Activated CD8-positive, alpha-beta memory T cell treated with anti-CD3 and anti-CD28 coated beads, Interleukin-2, amount 50 U/mL, for 1 hour (primary cell): Measurements from ENCODE around the gene FAM186B.

ENCODE experiments used
- DNase-seq: peaks from one replicate; pipeline ENCODE4 v3.0.0-alpha.2; 2020; ENCODE audit errors: extremely low read depth

FAM186B gene

DNA sequence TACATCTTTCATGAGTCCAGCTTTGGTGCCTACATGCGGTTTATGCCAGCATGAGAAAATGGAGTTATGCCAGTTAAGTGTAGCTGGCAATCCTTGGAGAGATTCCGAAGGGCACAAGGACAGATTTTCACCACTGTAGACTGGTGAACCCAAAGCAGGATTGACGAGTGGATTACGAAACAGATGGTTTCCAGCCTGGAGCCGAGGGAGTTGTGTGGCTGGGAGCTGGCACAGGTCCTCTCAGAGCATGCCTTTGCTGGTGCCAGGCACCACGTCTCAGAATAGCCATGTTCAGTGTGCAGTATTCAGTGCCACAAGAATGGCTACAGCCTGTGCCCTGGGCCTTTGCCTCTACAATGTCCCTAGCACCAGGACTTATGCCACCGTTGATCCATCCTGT, 53.4 kb downstream of the FAM186B start:
- no peak for DNase-seq

DNA sequence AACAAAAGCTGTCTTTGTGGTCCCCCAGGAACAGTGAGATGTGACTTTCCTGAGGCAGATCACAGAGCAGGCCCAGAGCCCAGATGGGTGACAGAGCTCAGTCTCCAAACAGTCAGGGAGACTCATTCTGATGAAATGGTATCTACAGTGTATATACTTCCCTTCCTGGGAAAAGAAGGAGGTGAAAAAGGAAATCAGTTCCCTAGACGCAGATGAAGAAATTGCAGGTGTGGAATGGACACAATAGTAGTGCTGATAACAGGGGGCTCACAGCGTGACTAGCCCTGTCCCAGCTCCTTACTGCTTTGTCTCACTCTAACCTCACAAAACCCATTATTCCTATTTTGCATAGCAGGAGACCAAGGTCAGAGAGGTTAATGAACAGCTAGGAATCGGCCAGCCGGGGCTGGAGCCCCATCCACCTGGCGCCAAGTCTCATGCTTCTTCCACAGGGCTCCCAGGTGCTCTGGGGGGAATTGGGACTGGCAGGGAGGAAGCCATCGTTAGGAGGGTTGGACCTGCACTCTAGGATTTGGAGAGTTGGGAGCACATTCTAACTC, 54.7 kb downstream of the FAM186B start:
- DNase-seq: no peak

DNA sequence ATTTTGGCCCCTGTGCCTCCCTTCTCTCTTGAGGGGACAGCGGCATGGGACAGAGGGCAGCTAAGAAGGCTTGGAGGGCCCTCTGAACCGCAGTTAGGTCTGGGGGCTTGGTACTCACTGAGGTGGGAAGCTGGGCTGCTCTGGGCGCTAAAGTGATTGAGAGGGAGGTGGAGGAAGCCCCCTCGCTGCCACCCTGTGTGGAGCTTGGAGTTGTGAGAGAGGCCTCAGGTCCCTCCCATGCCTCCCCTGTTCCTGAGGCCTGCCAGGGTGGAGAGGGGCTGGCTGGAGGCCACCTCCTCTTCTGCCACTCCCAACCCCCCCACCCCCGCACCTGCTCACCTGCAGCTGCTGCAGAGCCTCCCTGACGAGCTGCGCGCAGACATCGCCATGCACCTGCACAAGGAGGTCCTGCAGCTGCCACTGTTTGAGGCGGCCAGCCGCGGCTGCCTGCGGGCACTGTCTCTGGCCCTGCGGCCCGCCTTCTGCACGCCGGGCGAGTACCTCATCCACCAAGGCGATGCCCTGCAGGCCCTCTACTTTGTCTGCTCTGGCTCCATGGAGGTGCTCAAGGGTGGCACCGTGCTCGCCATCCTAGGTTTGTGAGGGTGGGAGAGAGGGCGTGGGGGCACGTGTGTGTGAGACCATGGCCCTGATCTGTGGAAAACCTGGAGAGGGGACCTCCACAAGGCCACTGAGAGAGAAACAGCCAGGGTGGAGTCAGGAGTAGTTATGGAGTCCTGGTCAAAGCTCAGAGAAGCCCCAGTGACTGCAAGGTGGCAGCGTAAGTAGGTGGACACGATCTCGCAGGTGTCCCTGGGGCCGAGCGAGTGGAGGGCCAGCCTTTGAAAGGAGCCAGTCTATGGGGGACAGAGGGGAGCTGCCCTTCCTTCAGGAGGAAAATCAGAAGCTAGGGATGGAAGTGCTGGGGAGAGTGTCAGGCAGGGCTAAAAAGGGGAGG, 55.4 kb downstream of the FAM186B start:
- no peak for DNase-seq

DNA sequence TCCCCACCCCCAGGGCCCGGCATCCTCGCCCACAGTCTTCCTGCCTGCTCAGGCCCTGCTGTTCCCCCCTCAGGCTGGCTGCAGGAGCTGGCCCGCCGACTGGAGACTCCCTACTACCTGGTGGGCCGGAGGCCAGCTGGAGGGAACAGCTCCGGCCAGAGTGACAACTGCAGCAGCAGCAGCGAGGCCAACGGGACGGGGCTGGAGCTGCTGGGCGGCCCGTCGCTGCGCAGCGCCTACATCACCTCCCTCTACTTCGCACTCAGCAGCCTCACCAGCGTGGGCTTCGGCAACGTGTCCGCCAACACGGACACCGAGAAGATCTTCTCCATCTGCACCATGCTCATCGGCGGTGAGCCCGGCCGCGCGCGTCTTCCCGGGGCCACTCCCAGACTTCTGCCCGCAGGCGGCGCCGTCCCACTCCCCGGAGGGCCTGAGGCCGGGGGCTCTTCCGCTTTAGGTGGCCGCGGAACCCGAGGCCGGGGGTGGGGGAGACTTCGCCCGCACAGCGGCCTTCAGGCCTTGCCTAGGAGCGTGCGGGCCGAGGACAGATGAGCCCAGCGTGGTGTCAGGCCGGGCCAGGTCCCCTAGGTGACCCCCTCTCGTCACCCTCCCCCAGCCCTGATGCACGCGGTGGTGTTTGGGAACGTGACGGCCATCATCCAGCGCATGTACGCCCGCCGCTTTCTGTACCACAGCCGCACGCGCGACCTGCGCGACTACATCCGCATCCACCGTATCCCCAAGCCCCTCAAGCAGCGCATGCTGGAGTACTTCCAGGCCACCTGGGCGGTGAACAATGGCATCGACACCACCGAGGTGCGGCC, 56.4 kb downstream of the FAM186B start:
- DNase-seq: no peak

DNA sequence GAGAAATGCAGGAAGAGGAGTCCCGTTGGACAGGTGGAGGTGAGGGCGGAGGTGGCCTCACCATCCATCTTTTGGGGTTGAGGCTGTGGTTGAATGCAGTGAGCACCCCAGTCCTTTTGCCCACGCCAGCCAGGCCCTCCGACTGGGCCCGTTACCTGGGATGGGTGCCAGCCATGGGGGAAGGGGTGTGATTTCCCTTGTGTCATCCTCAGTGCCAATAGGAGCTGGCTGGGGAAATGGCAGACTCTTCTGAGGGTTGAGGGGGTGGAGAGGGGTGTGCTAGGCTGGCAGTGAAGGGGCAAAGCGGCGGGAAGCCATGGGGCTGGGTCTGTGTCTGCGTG, 57.0 kb downstream of the FAM186B start:
- DNase-seq: no peak

DNA sequence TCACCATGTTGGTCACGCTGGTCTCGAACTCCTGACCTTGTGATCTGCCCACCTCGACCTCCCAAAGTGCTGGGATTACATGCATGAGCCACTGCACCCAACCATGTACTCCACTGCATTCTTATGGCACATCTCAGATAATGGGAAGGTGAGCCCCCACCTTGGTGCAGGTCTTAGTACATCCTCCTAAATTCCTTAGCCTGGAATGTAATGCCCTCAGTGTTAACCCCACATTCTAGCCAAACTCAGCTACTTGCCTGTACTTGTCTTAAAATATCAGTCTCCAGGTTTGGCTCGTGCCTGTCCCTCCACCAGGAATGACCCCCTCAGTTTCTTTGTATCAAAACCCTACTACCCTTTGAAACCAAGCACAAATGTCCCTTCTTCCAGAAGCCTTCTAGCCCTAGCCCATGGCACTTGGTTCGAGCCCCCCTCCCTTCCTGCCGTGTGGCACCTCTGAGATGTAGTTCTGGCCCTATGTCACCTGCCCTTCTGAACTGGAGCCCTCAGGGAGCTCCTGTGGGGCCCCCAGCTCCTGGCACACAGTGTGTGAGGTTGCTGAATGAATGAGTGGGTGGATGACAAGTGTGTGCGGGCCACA, 58.2 kb downstream of the FAM186B start:
- DNase-seq: no peak

DNA sequence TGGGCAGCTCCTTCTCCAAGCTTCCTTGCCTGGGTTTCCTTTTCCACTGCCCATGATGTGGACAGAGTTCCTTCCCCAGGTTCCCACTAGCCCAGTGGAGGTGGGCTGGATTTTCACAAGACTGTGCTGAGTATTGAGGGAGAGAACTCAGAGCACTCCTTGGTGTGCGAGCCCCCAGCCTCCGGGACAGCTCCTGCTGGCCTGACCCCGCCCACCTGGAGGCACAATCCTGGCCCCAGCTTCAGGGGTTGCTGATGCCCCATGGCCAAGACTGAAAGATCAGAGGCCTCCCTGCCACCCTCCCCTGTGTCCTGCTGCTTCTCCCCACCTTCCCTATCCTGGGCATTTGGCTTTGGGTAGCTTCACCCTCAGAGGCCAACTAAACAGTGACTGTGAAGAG, 59.0 kb downstream of the FAM186B start:
- DNase-seq: no peak

DNA sequence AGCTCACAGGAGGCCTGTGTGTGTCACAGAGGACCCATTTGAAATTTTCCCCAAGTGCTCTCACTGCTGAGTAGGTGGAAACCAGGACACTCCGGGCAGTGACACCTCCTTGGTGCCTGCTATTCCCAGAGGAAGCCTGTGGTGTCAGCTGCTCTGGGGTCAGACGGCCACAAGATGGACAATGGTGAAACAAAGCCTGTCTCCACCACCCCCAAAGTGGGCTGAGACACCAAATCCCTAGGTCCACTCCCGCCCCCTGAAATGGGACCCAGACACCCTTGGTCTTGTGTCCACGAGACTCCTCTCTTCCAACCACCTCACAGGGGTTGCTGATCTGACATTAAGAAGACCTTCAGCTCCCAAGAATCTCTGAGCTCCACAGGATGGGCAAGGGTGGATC, 59.6 kb downstream of the FAM186B start:
- no peak for DNase-seq

DNA sequence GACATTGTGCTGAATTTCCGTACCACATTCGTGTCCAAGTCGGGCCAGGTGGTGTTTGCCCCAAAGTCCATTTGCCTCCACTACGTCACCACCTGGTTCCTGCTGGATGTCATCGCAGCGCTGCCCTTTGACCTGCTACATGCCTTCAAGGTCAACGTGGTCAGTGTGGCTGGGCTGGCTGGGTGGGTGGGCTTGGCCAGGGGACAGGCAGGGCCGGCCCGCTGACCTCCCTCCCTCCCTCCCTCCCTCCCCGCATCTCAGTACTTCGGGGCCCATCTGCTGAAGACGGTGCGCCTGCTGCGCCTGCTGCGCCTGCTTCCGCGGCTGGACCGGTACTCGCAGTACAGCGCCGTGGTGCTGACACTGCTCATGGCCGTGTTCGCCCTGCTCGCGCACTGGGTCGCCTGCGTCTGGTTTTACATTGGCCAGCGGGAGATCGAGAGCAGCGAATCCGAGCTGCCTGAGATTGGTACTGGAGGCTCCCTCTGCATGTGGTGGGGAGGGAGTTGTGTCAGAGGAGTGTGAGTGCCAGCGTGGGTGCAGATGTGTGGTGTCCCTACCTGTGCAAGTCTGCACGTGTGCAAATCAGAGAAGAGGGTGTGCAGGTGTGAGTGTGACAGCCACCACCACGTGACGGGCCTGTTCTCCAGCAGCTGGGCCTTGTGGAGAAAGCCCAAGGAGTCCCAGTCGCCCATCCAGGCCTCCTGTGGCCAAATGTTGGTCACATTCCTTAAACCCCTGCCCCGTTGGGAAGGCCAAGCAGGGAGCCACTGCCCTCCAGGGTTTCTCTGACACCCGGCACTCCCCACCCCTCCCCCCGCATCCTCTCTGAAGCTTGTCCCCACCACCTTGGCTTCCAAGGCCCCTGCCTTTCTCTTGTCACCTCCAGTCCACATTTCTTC, 61.3 kb downstream of the FAM186B start:
- no peak for DNase-seq

DNA sequence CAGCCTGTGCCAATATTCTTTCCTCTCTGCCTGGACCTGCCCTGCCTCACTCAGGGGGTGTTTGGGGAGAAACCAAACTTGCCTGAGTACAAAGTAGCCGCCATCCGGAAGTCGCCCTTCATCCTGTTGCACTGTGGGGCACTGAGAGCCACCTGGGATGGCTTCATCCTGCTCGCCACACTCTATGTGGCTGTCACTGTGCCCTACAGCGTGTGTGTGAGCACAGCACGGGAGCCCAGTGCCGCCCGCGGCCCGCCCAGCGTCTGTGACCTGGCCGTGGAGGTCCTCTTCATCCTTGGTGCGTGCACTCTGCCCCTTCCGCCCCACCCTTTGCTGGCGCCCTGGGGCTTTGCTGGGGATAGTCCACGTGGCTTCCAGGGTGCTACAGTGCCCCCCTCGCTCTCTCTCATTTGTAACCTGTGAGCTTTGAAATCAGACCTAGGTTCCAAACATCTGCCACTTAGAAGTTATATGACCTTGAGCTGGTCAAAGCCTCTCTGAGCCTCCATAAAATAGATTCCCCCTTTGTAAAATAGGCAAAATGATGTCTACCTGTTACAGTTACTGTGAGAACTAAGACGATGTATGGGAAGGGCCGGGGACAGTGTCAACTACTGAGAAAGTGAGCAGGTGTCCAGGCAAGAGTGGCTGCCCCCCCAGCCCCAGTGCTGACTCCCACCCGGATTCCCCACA, 62.1 kb downstream of the FAM186B start:
- no peak for DNase-seq

DNA sequence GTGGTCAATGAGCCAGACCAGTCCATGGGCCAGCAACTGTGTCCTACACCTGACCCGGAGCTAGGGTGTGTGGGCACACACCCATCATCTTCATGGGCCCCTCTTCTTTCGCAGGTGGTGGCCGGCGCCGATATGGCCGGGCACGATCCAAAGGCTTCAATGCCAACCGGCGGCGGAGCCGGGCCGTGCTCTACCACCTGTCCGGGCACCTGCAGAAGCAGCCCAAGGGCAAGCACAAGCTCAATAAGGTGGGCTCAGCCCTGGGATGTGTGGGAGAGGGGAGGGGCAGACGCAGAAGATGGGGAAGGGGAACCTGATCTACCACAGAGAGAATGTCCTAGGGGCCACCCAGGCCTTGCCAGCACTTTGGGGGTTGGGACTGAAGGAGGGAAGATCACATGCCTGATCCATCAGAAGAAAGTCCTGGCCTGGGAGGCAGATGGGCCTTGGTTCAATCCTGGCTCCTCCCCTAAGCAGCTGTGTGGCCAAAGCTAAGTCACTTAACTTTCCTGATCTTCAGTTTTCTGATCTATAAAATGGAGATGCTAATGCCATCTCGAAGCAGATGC, 62.8 kb downstream of the FAM186B start:
- no peak for DNase-seq

DNA sequence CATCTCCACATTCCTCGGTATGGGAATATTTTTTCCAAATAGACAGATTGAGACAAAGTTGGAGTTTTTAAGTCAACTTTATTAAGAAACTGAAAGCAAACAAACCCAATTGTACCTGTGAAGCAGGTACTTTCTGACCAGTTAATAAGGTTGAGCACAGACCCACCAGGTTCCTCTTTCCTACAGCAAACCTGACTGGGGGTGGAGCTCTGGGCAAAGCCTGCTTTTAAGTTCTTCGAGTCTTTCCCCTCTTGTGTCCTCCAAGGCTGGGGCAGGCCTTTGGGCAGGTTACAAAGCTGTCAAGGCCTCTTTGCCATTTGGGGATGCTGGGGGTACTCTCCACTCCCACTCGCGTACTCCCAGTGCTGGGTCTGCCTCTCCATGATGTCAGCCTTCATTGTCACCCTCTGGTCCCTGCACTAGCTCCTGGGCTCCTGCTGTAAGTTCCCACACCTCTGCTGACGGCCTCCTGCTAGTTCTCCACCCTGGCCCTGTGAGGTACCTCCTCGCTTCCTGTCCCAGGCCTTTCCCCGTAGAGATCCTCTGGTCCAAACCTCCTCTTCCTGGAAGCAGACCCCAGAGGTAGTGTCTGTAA, 63.4 kb downstream of the FAM186B start:
- DNase-seq: no peak

DNA sequence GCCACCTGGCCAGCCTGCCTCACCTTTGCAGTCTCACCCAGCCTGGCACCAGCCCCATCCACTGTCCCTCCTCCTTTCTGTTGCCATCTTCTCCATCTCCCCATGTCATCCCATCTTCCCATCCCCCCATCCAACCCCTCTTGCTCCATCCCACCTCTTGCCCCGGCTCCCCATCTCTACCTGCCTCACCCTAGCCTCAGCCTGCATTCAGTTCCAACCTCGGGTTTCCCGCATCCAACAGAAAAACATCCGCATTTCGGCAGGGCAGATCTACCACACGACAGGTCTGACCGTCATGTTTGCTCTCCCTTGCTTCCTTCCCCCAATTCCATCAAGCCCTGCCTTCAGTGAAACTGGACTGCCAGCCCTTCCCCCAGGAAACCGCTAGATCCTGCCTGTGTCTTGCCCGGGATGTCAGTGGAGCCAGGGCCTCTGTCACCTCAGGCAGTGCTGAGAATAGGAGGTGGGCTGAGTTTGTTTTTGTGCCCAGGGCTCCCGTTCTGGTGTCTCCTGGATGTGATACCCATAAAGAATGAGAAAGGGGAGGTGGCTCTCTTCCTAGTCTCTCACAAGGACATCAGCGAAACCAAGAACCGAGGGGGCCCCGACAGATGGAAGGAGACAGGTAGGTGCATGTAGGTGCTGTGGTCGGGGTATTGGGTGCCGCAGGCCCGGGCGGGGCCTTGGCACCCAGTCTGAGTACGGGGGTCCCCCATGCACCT, 64.1 kb downstream of the FAM186B start:
- no peak for DNase-seq

DNA sequence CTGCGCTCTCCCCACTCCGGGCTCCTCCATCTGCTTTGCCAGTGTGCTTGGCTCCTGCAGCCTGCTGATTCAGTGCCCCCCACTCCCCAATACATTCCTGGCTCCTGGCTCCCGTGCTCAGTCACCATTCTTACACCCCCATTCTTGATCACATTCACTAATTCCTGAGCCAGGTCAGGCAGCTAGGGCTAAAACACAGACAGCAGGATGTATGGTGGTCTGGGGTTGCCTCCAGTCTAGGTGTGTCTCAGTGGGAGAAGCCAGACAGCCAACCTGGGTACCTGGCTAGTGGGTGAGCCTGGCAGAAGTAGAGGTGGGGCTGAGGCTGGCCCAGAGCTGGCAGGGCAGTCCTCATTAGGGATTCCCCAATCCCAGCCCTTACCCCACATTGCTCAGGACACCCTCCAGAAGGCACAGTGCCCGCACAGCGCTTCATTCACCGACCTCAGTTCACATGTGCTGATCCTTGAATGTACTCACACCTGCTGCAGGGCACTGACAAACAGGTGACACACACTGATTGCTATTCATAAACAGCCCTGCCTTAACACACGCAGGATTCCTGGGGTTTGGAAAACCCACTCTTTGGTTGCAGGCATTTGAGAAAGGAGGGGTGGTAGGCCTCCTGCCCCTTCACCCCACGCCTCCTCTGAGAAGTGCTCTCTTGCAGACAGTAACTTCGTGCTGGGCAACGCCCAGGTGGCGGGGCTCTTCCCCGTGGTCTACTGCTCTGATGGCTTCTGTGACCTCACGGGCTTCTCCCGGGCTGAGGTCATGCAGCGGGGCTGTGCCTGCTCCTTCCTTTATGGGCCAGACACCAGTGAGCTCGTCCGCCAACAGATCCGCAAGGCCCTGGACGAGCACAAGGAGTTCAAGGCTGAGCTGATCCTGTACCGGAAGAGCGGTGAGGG, 65.0 kb downstream of the FAM186B start:
- DNase-seq: no peak

DNA sequence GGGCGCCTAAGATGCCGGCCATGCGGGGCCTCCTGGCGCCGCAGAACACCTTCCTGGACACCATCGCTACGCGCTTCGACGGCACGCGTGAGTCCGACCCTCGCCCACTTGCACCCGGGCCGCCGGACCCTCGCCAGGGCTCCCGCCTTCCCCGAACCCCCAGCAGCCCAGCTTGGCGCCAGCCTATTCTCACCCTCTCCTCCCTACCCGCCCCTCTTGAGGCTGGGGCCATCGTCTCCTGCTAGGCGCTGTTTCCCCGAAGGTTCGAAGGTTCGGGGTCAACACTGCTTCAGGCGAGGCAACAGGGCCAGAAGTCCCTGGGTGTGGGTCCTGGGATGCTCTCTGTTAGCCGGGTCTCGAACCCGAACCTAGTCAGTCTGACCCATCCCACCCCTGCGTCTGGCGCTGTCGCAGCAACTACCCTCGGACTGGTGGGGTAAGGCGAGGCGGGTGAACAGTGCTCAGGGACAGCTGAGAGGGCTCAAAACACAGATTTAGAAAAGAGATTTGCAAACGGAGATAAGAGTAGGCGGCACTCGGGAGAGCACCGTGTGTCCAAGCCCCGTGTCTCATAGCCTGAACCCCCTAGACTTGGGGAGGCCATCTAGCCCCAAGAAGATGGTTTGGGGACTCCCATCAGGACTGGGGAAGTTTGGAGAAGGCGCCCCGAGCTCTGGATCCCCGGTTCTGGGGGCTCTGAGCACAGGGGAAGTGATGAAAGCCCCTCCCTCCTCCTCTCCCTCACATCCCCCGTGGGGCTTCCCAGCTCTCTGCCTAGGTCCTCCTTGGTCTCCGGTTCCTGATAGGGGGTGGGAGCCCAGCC, 65.8 kb downstream of the FAM186B start:
- no peak for DNase-seq

DNA sequence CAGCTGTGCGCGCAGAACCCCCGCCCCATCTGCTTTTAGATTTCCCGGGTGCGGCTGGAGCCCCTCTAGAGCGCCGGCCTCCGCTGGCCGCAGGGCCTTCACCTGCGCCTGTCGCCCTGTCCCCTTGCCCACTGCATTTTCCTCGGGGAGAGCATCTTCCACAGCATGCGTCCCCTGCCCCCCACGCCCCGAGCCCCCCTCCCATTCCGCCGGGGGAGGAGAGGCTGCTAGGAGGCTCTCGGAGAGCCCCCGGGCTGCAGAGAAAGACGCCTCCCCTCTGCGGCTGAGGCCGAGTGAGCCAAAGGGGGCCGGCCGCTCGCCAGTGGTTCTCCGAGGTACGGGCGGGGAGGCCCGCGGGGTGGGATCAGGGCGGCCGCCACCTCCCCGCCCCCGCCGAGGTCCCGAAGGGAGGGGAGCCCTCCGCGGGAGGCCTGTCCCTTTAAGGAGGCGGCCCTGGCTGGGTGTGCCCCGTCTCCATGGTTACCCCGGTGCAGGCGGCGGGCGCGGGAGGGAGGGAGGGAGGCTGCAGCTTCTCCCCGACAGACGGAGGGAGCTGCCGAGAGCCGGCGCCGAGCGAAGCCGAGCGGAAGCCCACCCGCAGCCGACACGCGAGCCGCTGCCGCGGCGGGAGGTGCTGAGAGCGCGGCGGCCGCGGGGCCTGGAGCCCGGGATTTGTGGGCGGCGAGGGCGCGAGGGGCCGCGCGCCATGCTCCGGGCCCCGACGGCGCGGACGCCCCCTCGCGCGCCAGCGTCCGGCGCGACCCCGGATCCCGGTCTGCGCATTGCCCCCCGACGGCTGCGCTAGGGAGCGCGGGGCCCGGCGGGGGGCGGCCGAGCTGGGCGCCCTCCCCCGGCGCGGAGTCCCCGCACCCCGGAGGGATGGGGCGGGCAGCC, 66.7 kb downstream of the FAM186B start, which contains the start of gene KCNH3:
Gene KCNH3 (plus strand): TSS at position 521 of the 894 bp plus-strand sequence. CDS start 387 bp downstream, outside the sequence.
- DNase-seq: peak; percentile 76
